CD8-positive, alpha-beta memory T cell (primary cell): ENCODE measurements around the gene DIRAS3. TPM values are rescaled to one million over a fixed set of nuclear protein-coding genes. Genes with fewer than 3 reads are reported as not detected.

ENCODE experiments used
- CTCF ChIA-PET: fragments of 350-600 bp; sonication (Branson Sonifier 250); formaldehyde crosslinking; loops from one replicate; lab custom pipeline; 2021; ENCODE audit warnings: antibody characterized with exemption; lab: Charles Lee
- POLR2A ChIA-PET: fragments of 350-600 bp; sonication (Branson Sonifier 250); formaldehyde crosslinking; loops from one replicate; lab custom pipeline; 2021; ENCODE audit warnings: antibody characterized with exemption; lab: Charles Lee
- DNase-seq, 5 donors: peaks; one replicate each; pipeline versions ENCODE4 v3.0.0 to v3.0.0-alpha.2; 2020 to 2022; ENCODE audit warnings: mixed read lengths in 1 of 5
- H3K27ac ChIP-seq: one replicate; pipeline ENCODE4 v1.7.0; 2013; ENCODE audit warnings: low read depth, mild to moderate bottlenecking, low read length, moderate library complexity
- H3K27me3 ChIP-seq: 2 replicates; pipeline ENCODE4 v1.7.0; 2013; ENCODE audit warnings: low read length, mild to moderate bottlenecking; ENCODE audit not compliant: insufficient read depth, poor library complexity, severe bottlenecking
- H3K36me3 ChIP-seq: 2 replicates; pipeline ENCODE4 v1.7.0; 2013; ENCODE audit warnings: mild to moderate bottlenecking, low read length, moderate library complexity; ENCODE audit not compliant: insufficient read depth
- H3K4me1 ChIP-seq: 2 replicates; pipeline ENCODE4 v1.7.0; 2013; ENCODE audit warnings: mild to moderate bottlenecking, low read length, moderate library complexity; ENCODE audit not compliant: insufficient read depth
- H3K4me3 ChIP-seq: 2 replicates; pipeline ENCODE4 v1.7.0; 2013; ENCODE audit warnings: mild to moderate bottlenecking, low read length
- H3K9me3 ChIP-seq: 2 replicates; pipeline ENCODE4 v1.7.0; 2013; ENCODE audit warnings: mild to moderate bottlenecking, low read length
- H3K27ac Mint-ChIP-seq, 8 donors: one replicate each; pipeline ENCODE4 v1.8.0; 2020 to 2021; ENCODE audit warnings: mixed read lengths in 8 of 8, mild to moderate bottlenecking in 6 of 8, inconsistent platforms in 3 of 8, moderate library complexity in 3 of 8
- H3K27me3 Mint-ChIP-seq, 2 donors: one replicate each; pipeline ENCODE4 v1.8.0; 2020 to 2021; ENCODE audit warnings: mixed read lengths in 2 of 2, mild to moderate bottlenecking in 1 of 2, moderate library complexity in 1 of 2
- H3K36me3 Mint-ChIP-seq, 3 donors: one replicate each; pipeline ENCODE4 v1.8.0; 2020 to 2021; ENCODE audit warnings: mixed read lengths in 3 of 3, inconsistent platforms in 1 of 3, mild to moderate bottlenecking in 1 of 3
- H3K4me1 Mint-ChIP-seq, 3 donors: one replicate each; pipeline ENCODE4 v1.8.0; 2020 to 2021; ENCODE audit warnings: mixed read lengths in 3 of 3, inconsistent platforms in 1 of 3, mild to moderate bottlenecking in 1 of 3
- H3K4me3 Mint-ChIP-seq, 7 donors: one replicate each; pipeline ENCODE4 v1.8.0; 2020 to 2021; ENCODE audit warnings: mixed read lengths in 7 of 7, mild to moderate bottlenecking in 6 of 7, moderate library complexity in 4 of 7, inconsistent platforms in 2 of 7
- H3K9me3 Mint-ChIP-seq, 5 donors: one replicate each; pipeline ENCODE4 v1.8.0; 2020 to 2022; ENCODE audit warnings: mixed read lengths in 5 of 5, mild to moderate bottlenecking in 3 of 5, moderate library complexity in 2 of 5, inconsistent platforms in 1 of 5
- polyA plus RNA-seq: library from polyadenylated mRNA; unstranded; fragments of 300-500 nt; fragmentation: Illumina TruSeq; gene quantifications from one replicate; pipeline ENCODE4 v1.2.3, GENCODE V29; 2021
- total RNA-seq, 2 experiments: library from RNA; stranded (reverse); gene quantifications; one replicate each; pipeline ENCODE4 v1.2.3, GENCODE V29; 2021

The DIRAS3 gene
- total RNA-seq, result under 1 TPM; 0.16 to 0.28 TPM
- polyA plus RNA-seq, result not detected

- Mint-ChIP-seq H3K27ac (no peak within 1 kb of the TSS), H3K27me3 (peaks cover 5 to 16% of the 10 kb centered on the region in 2 donors), H3K4me1 (no peaks in the 10 kb centered on the region), H3K9me3 (peaks cover 0 to 3% (median 0%) of the 10 kb centered on the region in 5 donors), H3K4me3 (no peak within 1 kb of the TSS), H3K36me3 (no peaks in the 10 kb centered on the region)
- no peaks in the 10 kb centered on the region for H3K4me1 ChIP-seq
- H3K27me3 ChIP-seq, result no peaks in the 10 kb centered on the region
- no peak within 1 kb of the TSS for H3K4me3 ChIP-seq
- H3K9me3 ChIP-seq, result no peaks in the 10 kb centered on the region
- ChIA-PET CTCF (no interaction called here), POLR2A (no interaction called here)
- no peaks in the 10 kb centered on the region for H3K36me3 ChIP-seq
- no peak within 1 kb of the TSS for H3K27ac ChIP-seq
- DNase-seq, result no peak
Measured at GRCh38 chr1:68049941-68050878, at the start of gene DIRAS3. DIRAS3 (minus strand) TSS chr1:68050627; CDS start chr1:68047297, 3,330 bp downstream.

- peaks cover 3 to 4% of the 10 kb centered on the region in 2 donors for H3K27me3 Mint-ChIP-seq
Measured at GRCh38 chr1:68093737-68094136, 43.3 kb upstream of the DIRAS3 start.

GRCh38 chr1:68087184-68087583, 36.8 kb upstream of the DIRAS3 start:
- no peak overlapping the region for H3K27ac ChIP-seq
- Mint-ChIP-seq H3K27ac (no peak overlapping the region), H3K27me3 (peaks cover 2 to 3% of the 10 kb centered on the region in 2 donors), H3K4me1 (no peaks in the 10 kb centered on the region), H3K9me3 (peaks cover 0 to 8% (median 0%) of the 10 kb centered on the region in 5 donors), H3K4me3 (no peak overlapping the region), H3K36me3 (no peaks in the 10 kb centered on the region)
- DNase-seq, result no peak
- no peaks in the 10 kb centered on the region for H3K9me3 ChIP-seq
- no peaks in the 10 kb centered on the region for H3K36me3 ChIP-seq
- ChIA-PET POLR2A (no interaction called here), CTCF (interaction anchor here (1.3 kb wide), 1 partner anchor 8 kb away, joined by 3 read pairs; no protein-coding TSS in a partner anchor)
- no peak overlapping the region for H3K4me3 ChIP-seq
- H3K4me1 ChIP-seq, result no peaks in the 10 kb centered on the region
- H3K27me3 ChIP-seq, result no peaks in the 10 kb centered on the region

More at GRCh38 chr1:68093737-68094136, 43.3 kb upstream of the DIRAS3 start:
- POLR2A ChIA-PET, result no interaction called here
- Histone ChIP-seq H3K27me3 (no peaks in the 10 kb centered on the region), H3K9me3 (no peaks in the 10 kb centered on the region), H3K27ac (no peak overlapping the region), H3K4me3 (no peak overlapping the region), H3K36me3 (no peaks in the 10 kb centered on the region), H3K4me1 (no peaks in the 10 kb centered on the region)
- DNase-seq, result no peak
- CTCF ChIA-PET, result interaction anchor here (0.6 kb wide), 1 partner anchor 20 kb away, joined by 3 read pairs; no protein-coding TSS in a partner anchor
- Mint-ChIP-seq H3K4me3 (no peak overlapping the region), H3K4me1 (no peaks in the 10 kb centered on the region), H3K9me3 (peaks cover 0 to 8% (median 0%) of the 10 kb centered on the region in 5 donors), H3K36me3 (no peaks in the 10 kb centered on the region), H3K27ac (no peak overlapping the region)

GRCh38 chr1:68085752-68086151, 35.3 kb upstream of the DIRAS3 start:
- Histone ChIP-seq H3K36me3 (no peaks in the 10 kb centered on the region), H3K4me3 (no peak overlapping the region), H3K27me3 (no peaks in the 10 kb centered on the region), H3K4me1 (no peaks in the 10 kb centered on the region), H3K9me3 (no peaks in the 10 kb centered on the region), H3K27ac (no peak overlapping the region)
- ChIA-PET POLR2A (no interaction called here), CTCF (no interaction called here)
- Mint-ChIP-seq H3K9me3 (peaks cover 0 to 12% (median 0%) of the 10 kb centered on the region in 5 donors), H3K4me1 (no peaks in the 10 kb centered on the region), H3K36me3 (no peaks in the 10 kb centered on the region), H3K27ac (no peak overlapping the region), H3K27me3 (peaks cover 0 to 3% of the 10 kb centered on the region in 2 donors), H3K4me3 (no peak overlapping the region)
- no peak for DNase-seq

GRCh38 chr1:68083686-68084085, 33.3 kb upstream of the DIRAS3 start:
- H3K27ac Mint-ChIP-seq, result no peak overlapping the region
- DNase-seq, result no peak
- Histone ChIP-seq H3K36me3 (no peaks in the 10 kb centered on the region), H3K27ac (no peak overlapping the region), H3K4me1 (no peaks in the 10 kb centered on the region), H3K4me3 (no peak overlapping the region), H3K27me3 (no peaks in the 10 kb centered on the region), H3K9me3 (no peaks in the 10 kb centered on the region)
- POLR2A ChIA-PET, result no interaction called here
- CTCF ChIA-PET, result no interaction called here
- H3K27me3 Mint-ChIP-seq, result peaks cover 0 to 3% of the 10 kb centered on the region in 2 donors
- no peaks in the 10 kb centered on the region for H3K36me3 Mint-ChIP-seq
- no peak overlapping the region for H3K4me3 Mint-ChIP-seq
- peaks cover 0 to 6% (median 0%) of the 10 kb centered on the region in 5 donors for H3K9me3 Mint-ChIP-seq
- no peaks in the 10 kb centered on the region for H3K4me1 Mint-ChIP-seq

GRCh38 chr1:68081775-68082283, 31.4 kb upstream of the DIRAS3 start:
- no peaks in the 10 kb centered on the region for H3K4me1 ChIP-seq
- H3K27ac ChIP-seq, result no peak overlapping the region
- H3K9me3 Mint-ChIP-seq, result peaks cover 0 to 7% (median 5%) of the 10 kb centered on the region in 5 donors
- no peaks in the 10 kb centered on the region for H3K27me3 ChIP-seq
- DNase-seq, result no peak
- H3K4me3 ChIP-seq, result no peak overlapping the region
- H3K27ac Mint-ChIP-seq, result no peak overlapping the region
- H3K27me3 Mint-ChIP-seq, result peaks cover 0 to 3% of the 10 kb centered on the region in 2 donors
- no peak overlapping the region for H3K4me3 Mint-ChIP-seq
- ChIA-PET CTCF (no interaction called here), POLR2A (no interaction called here)
- no peaks in the 10 kb centered on the region for H3K36me3 ChIP-seq
- H3K4me1 Mint-ChIP-seq, result no peaks in the 10 kb centered on the region
- H3K9me3 ChIP-seq, result no peaks in the 10 kb centered on the region
- H3K36me3 Mint-ChIP-seq, result no peaks in the 10 kb centered on the region

- ChIA-PET CTCF (no interaction called here), POLR2A (no interaction called here)
- Mint-ChIP-seq H3K36me3 (no peaks in the 10 kb centered on the region), H3K27me3 (peaks cover 0 to 3% of the 10 kb centered on the region in 2 donors), H3K4me3 (no peak overlapping the region), H3K27ac (no peak overlapping the region), H3K4me1 (no peaks in the 10 kb centered on the region), H3K9me3 (peaks cover 2 to 15% (median 5%) of the 10 kb centered on the region in 5 donors)
- Histone ChIP-seq H3K9me3 (no peaks in the 10 kb centered on the region), H3K27me3 (no peaks in the 10 kb centered on the region), H3K36me3 (no peaks in the 10 kb centered on the region), H3K27ac (no peak overlapping the region), H3K4me1 (no peaks in the 10 kb centered on the region), H3K4me3 (no peak overlapping the region)
- no peak for DNase-seq
Measured at GRCh38 chr1:68078647-68079046, 28.2 kb upstream of the DIRAS3 start.

- no peaks in the 10 kb centered on the region for H3K4me1 Mint-ChIP-seq
- POLR2A ChIA-PET, result no interaction called here
- CTCF ChIA-PET, result no interaction called here
- H3K36me3 ChIP-seq, result no peaks in the 10 kb centered on the region
- H3K9me3 ChIP-seq, result no peaks in the 10 kb centered on the region
- no peak overlapping the region for H3K4me3 Mint-ChIP-seq
- no peak overlapping the region for H3K27ac Mint-ChIP-seq
- no peaks in the 10 kb centered on the region for H3K27me3 Mint-ChIP-seq
- no peak for DNase-seq
- no peak overlapping the region for H3K27ac ChIP-seq
- H3K4me3 ChIP-seq, result no peak overlapping the region
- H3K27me3 ChIP-seq, result no peaks in the 10 kb centered on the region
- peaks cover 4 to 10% (median 5%) of the 10 kb centered on the region in 5 donors for H3K9me3 Mint-ChIP-seq
- H3K4me1 ChIP-seq, result no peaks in the 10 kb centered on the region
- H3K36me3 Mint-ChIP-seq, result no peaks in the 10 kb centered on the region
Measured at GRCh38 chr1:68074472-68074871, 24.0 kb upstream of the DIRAS3 start.
